ENCODE data around the gene STRN4.

GRCh38 chr19:46715620-46715974 is 30.7 kb downstream of the STRN4 start:
- no peak for TF ChIP-seq CTCF (conservative IDR thresholded peaks at IDR 0.05; ENCODE audit: low read depth, low read length)
- no peak for TF ChIP-seq EZH2 (IDR thresholded peaks at IDR 0.05; ENCODE audit: borderline replicate concordance, low read depth, low read length, poor library complexity, severe bottlenecking)

All from A673 (cell line).